PC-9 (cell line): ENCODE results near the gene NUP205.

ENCODE experiments used
- CTCF ChIP-seq: fragments of 200-600 bp; sonication (generic); conservative IDR thresholded peaks from 2 replicates; pipeline ENCODE4 v1.6.1; 2017; ENCODE audit warnings: mixed run types, antibody characterized with exemption, mild to moderate bottlenecking, moderate library complexity
- EZH2 ChIP-seq: fragments of 200-600 bp; sonication (generic); IDR thresholded peaks from 2 replicates; pipeline ENCODE4 v1.8.0; 2017; ENCODE audit warnings: antibody characterized with exemption, low read depth

- TF ChIP-seq CTCF (no peak), EZH2 (no peak)
Observed at GRCh38 chr7:135664046-135664589, 106.4 kb downstream of the NUP205 start.
